ENCODE measurements around the gene FBXL19. TPM values are rescaled to one million over a fixed set of nuclear protein-coding genes. Genes with fewer than 3 reads are reported as not detected.

Gene FBXL19
- total RNA-seq, 1 experiment from 2014 or later: 84.3 TPM

GRCh38 chr16:30900588-30900987 is 22.8 kb upstream of the FBXL19 start (continued):
- TF ChIP-seq ZNF219 (CRISPR knock-in tag; IDR thresholded peaks at IDR 0.05; ENCODE audit: borderline replicate concordance) (no peak), ZSCAN18 (CRISPR knock-in tag; IDR thresholded peaks at IDR 0.05) (no peak), NFE2L1 (CRISPR knock-in tag; IDR thresholded peaks at IDR 0.05) (no peak), HMGXB4 (CRISPR knock-in tag; IDR thresholded peaks at IDR 0.05) (no peak), ZNF121 (CRISPR knock-in tag; IDR thresholded peaks at IDR 0.05) (no peak), USF1 (CRISPR knock-in tag; IDR thresholded peaks at IDR 0.05) (no peak), FOXP1 (CRISPR knock-in tag; IDR thresholded peaks at IDR 0.05; ENCODE audit: borderline replicate concordance) (no peak)
- TF ChIP-seq, protein P1, sequence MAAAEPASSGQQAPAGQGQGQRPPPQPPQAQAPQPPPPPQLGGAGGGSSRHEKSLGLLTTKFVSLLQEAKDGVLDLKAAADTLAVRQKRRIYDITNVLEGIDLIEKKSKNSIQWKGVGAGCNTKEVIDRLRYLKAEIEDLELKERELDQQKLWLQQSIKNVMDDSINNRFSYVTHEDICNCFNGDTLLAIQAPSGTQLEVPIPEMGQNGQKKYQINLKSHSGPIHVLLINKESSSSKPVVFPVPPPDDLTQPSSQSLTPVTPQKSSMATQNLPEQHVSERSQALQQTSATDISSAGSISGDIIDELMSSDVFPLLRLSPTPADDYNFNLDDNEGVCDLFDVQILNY (CRISPR knock-in tag; IDR thresholded peaks at IDR 0.05): no peak

DNA sequence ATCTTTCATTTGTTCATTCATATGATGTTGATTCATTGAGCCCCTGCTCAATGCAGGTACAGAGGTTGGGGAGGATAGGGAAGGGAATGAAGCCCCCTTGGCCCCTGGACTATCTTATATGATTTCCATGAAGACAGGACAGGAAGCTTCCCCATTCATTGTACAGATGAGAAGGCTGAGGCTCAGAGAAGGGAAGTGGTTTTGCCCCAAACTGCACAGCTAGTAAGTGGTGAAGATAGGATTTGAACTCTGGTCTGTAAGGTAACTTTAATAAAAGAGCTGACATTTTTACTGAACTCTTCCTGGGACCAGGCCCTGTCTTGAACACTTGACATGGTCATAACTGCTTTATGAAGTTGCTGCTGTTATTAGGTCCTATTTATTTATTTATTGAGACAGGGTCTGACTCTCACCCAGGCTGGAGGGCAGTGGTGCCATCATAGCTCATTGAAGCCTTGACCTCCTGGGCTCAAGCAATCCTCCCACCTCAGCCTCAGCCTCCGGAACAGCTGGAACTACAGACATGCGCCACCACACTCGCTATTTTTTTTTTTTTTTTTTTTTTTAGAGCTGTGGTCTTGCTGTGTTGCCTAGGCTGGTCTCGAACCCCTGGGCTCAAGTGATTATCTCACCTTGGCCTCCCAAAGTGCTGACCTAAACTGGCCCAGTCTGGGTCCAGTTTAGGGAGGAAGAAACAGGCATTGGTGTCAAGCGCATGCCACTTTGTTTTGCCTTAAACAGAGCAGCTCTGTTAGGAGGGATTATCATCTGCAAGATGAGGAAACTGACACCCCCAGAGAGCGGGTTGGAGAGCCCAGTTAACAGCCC is 22.0 kb upstream of the FBXL19 start:
- Mint-ChIP-seq H3K36me3 (no peaks in the 10 kb centered on the region), H3K4me1 (peaks cover 12% of the 10 kb centered on the region), H3K9me3 (peaks cover 3% of the 10 kb centered on the region; the same call in 1 of the 2 replicates), H3K27ac (no peak overlapping the region), H3K27me3 (ENCODE audit: low read depth) (peaks cover 29% of the 10 kb centered on the region), H3K4me3 (peak overlapping the region; percentile 59)
- ChIA-PET POLR2A (interaction anchor here (0.6 to 1.4 kb wide), 6 partner anchors 8 to 214 kb away, joined by 3 to 6 read pairs (median 3); partner anchors contain the start of gene BCL7C), CTCF (interaction anchor here (0.5 to 5.1 kb wide), 30 partner anchors 9 to 1099 kb away, joined by 3 to 95 read pairs (median 4); partner anchors contain the start of gene FBXL19)
- TF ChIP-seq TEAD1 (CRISPR knock-in tag; IDR thresholded peaks at IDR 0.05): no peak
- no peak for TF ChIP-seq CBFB (CRISPR knock-in tag; IDR thresholded peaks at IDR 0.05; ENCODE audit: low read depth)
- TF ChIP-seq, protein P2, sequence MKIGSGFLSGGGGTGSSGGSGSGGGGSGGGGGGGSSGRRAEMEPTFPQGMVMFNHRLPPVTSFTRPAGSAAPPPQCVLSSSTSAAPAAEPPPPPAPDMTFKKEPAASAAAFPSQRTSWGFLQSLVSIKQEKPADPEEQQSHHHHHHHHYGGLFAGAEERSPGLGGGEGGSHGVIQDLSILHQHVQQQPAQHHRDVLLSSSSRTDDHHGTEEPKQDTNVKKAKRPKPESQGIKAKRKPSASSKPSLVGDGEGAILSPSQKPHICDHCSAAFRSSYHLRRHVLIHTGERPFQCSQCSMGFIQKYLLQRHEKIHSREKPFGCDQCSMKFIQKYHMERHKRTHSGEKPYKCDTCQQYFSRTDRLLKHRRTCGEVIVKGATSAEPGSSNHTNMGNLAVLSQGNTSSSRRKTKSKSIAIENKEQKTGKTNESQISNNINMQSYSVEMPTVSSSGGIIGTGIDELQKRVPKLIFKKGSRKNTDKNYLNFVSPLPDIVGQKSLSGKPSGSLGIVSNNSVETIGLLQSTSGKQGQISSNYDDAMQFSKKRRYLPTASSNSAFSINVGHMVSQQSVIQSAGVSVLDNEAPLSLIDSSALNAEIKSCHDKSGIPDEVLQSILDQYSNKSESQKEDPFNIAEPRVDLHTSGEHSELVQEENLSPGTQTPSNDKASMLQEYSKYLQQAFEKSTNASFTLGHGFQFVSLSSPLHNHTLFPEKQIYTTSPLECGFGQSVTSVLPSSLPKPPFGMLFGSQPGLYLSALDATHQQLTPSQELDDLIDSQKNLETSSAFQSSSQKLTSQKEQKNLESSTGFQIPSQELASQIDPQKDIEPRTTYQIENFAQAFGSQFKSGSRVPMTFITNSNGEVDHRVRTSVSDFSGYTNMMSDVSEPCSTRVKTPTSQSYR (CRISPR knock-in tag; IDR thresholded peaks at IDR 0.05): no peak
- no peak for TF ChIP-seq ZNF232 (CRISPR knock-in tag; IDR thresholded peaks at IDR 0.05)
- TF ChIP-seq, protein P3, sequence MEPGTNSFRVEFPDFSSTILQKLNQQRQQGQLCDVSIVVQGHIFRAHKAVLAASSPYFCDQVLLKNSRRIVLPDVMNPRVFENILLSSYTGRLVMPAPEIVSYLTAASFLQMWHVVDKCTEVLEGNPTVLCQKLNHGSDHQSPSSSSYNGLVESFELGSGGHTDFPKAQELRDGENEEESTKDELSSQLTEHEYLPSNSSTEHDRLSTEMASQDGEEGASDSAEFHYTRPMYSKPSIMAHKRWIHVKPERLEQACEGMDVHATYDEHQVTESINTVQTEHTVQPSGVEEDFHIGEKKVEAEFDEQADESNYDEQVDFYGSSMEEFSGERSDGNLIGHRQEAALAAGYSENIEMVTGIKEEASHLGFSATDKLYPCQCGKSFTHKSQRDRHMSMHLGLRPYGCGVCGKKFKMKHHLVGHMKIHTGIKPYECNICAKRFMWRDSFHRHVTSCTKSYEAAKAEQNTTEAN (CRISPR knock-in tag; IDR thresholded peaks at IDR 0.05): no peak
- TF ChIP-seq CTCF (IDR thresholded peaks at IDR 0.05): no peak
- TF ChIP-seq ATF1 (CRISPR knock-in tag; IDR thresholded peaks at IDR 0.05): no peak
- no peak for TF ChIP-seq JUN (CRISPR knock-in tag; IDR thresholded peaks at IDR 0.05)
- TF ChIP-seq, protein P4, sequence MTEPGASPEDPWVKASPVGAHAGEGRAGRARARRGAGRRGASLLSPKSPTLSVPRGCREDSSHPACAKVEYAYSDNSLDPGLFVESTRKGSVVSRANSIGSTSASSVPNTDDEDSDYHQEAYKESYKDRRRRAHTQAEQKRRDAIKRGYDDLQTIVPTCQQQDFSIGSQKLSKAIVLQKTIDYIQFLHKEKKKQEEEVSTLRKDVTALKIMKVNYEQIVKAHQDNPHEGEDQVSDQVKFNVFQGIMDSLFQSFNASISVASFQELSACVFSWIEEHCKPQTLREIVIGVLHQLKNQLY (CRISPR knock-in tag; IDR thresholded peaks at IDR 0.05): no peak
- TF ChIP-seq CREB1 (CRISPR knock-in tag; IDR thresholded peaks at IDR 0.05): no peak
- DNase-seq (ENCODE audit: low spot score): no peak
- no peak for ATAC-seq

Data from WTC11 (cell line).